HepG2 (cell line): ENCODE results near the gene NCOA7. TPM values are rescaled to one million over a fixed set of nuclear protein-coding genes. Genes with fewer than 3 reads are reported as not detected.

Experiments used
- CBX2 ChIP-seq, 2 experiments: fragments of 200-600 bp in 1 of 2; sonication (generic); formaldehyde crosslinking in 1 of 2; IDR thresholded peaks; 2 replicates each; pipeline versions ENCODE4 v1.7.0 to v1.8.1; 2018 to 2022; ENCODE audit warnings: low read depth in 2 of 2, low read length in 1 of 2, mild to moderate bottlenecking in 1 of 2, missing genetic modification reagents in 1 of 2
- CREB1 ChIP-seq, 2 experiments: fragments of 450-650 bp in 1 of 2; IDR thresholded peaks; 2 replicates each; pipeline ENCODE4 v1.6.1; 2016 to 2017; ENCODE audit warnings: control low read depth in 1 of 2, mild to moderate bottlenecking in 1 of 2, missing compliant biosample characterization in 1 of 2, missing genetic modification characterization in 1 of 2
- CREM ChIP-seq, 2 experiments: sonication (generic) in 1 of 2; formaldehyde crosslinking in 1 of 2; IDR thresholded peaks; 2 replicates each; pipeline versions ENCODE4 v1.4.0 to v1.6.1; 2016 to 2020; ENCODE audit warnings: antibody characterized with exemption in 1 of 2, mild to moderate bottlenecking in 1 of 2, missing genetic modification reagents in 1 of 2
- DNMT1 ChIP-seq: sonication (generic); formaldehyde crosslinking; IDR thresholded peaks from 2 replicates; pipeline ENCODE4 v1.5.1; 2020; ENCODE audit warnings: mild to moderate bottlenecking, missing genetic modification reagents
- KLF9 ChIP-seq: IDR thresholded peaks from 2 replicates; pipeline ENCODE4 v1.6.1; 2016; ENCODE audit warnings: low read depth
- MBD4 ChIP-seq: IDR thresholded peaks from 2 replicates; pipeline ENCODE4 v1.6.1; 2012; ENCODE audit warnings: low read length, inconsistent platforms, borderline replicate concordance
- MTF2 ChIP-seq: sonication (generic); formaldehyde crosslinking; IDR thresholded peaks from 2 replicates; pipeline ENCODE4 v1.5.0; 2020; ENCODE audit warnings: missing genetic modification reagents, borderline replicate concordance
- MZF1 ChIP-seq: sonication (generic); formaldehyde crosslinking; IDR thresholded peaks from 2 replicates; pipeline ENCODE4 v1.8.1; 2023; ENCODE audit warnings: mild to moderate bottlenecking, missing genetic modification reagents, borderline replicate concordance
- NFE2 ChIP-seq: sonication (generic); formaldehyde crosslinking; IDR thresholded peaks from 2 replicates; pipeline ENCODE4 v1.4.0; 2020; ENCODE audit warnings: missing genetic modification reagents
- NR2F2 ChIP-seq: IDR thresholded peaks from 2 replicates; pipeline ENCODE4 v1.6.1; 2012; ENCODE audit warnings: low read depth, inconsistent platforms, borderline replicate concordance
- RXRA ChIP-seq: sonication (generic); formaldehyde crosslinking; IDR thresholded peaks from 2 replicates; pipeline ENCODE4 v1.5.1; 2020; ENCODE audit warnings: missing genetic modification reagents
- SMAD1 ChIP-seq: sonication (generic); formaldehyde crosslinking; IDR thresholded peaks from 2 replicates; pipeline ENCODE4 v1.4.0; 2020; ENCODE audit warnings: missing genetic modification reagents, low read depth, mild to moderate bottlenecking, borderline replicate concordance
- TAF15 ChIP-seq: fragments of 200-400 bp; formaldehyde crosslinking; IDR thresholded peaks from one replicate; pipeline ENCODE4 v1.6.1; 2018; ENCODE audit warnings: mild to moderate bottlenecking, low read depth, low read length; ENCODE audit not compliant: poor library complexity, severe bottlenecking
- TBX2 ChIP-seq: sonication (generic); formaldehyde crosslinking; IDR thresholded peaks from 2 replicates; pipeline ENCODE4 v1.5.0; 2020; ENCODE audit warnings: missing genetic modification reagents, mild to moderate bottlenecking, borderline replicate concordance
- ZFP36L1 ChIP-seq: sonication (generic); formaldehyde crosslinking; IDR thresholded peaks from 2 replicates; pipeline ENCODE4 v1.8.0; 2022; ENCODE audit warnings: mild to moderate bottlenecking, missing genetic modification reagents, moderate library complexity
- ZNF331 ChIP-seq: sonication (generic); formaldehyde crosslinking; IDR thresholded peaks from 2 replicates; pipeline ENCODE4 v1.4.0; 2020; ENCODE audit warnings: missing genetic modification reagents
- ZNF510 ChIP-seq: sonication (generic); formaldehyde crosslinking; IDR thresholded peaks from 2 replicates; pipeline ENCODE4 v1.4.0; 2020; ENCODE audit warnings: low read depth, mild to moderate bottlenecking, missing genetic modification reagents
- ZNF747 ChIP-seq: sonication (generic); formaldehyde crosslinking; IDR thresholded peaks from 2 replicates; pipeline ENCODE4 v1.8.1; 2023; ENCODE audit warnings: missing genetic modification reagents, mild to moderate bottlenecking, borderline replicate concordance
- polyA plus RNA-seq, 8 experiments: library from polyadenylated mRNA; depleted of rRNA in 3 of 8; stranded (reverse) in 7 of 8; unstranded in 1 of 8; fragments of >200 nt; fragmentation: Illumina TruSeq in 4 of 8; extraction: Trizol in 4 of 8; gene quantifications; 2 replicates each; pipeline versions ENCODE4 v1.2.1 to v1.2.3, GENCODE V29; 2011 to 2016; ENCODE audit warnings: low read depth in 4 of 8, missing spikeins in 1 of 8, mixed read lengths in 1 of 8; ENCODE audit not compliant: insufficient read depth in 1 of 8
- total RNA-seq, 5 experiments: library from RNA; depleted of rRNA; stranded (reverse); fragments of >200 nt; fragmentation: Illumina TruSeq; extraction: Trizol; gene quantifications; 2 replicates each; pipeline ENCODE4 v1.2.3, GENCODE V29; 2016; ENCODE audit warnings: low read depth in 1 of 5
- TF ChIP-seq, protein P1 (sequence below): IDR thresholded peaks from 2 replicates; pipeline ENCODE4 v1.4.0; 2020; ENCODE audit warnings: mild to moderate bottlenecking, missing genetic modification reagents
- TF ChIP-seq, protein P2 (sequence below): sonication (generic); formaldehyde crosslinking; IDR thresholded peaks from 2 replicates; pipeline ENCODE4 v1.8.0; 2022; ENCODE audit warnings: missing genetic modification reagents, mild to moderate bottlenecking, moderate library complexity, borderline replicate concordance
- TF ChIP-seq, protein P3 (sequence below): sonication (generic); formaldehyde crosslinking; IDR thresholded peaks from 2 replicates; pipeline ENCODE4 v1.8.0; 2022; ENCODE audit warnings: mild to moderate bottlenecking, missing genetic modification reagents, moderate library complexity
- TF ChIP-seq, protein P4 (sequence below): sonication (generic); formaldehyde crosslinking; IDR thresholded peaks from 2 replicates; pipeline ENCODE4 v1.5.0; 2020; ENCODE audit warnings: missing genetic modification reagents

NCOA7 gene
- total and polyA plus RNA-seq, 2 of the 13 experiments (the other 11 are each of a cell fraction or from before 2014, with no cell fraction given), result 13.6 to 20.8 TPM

DNA sequence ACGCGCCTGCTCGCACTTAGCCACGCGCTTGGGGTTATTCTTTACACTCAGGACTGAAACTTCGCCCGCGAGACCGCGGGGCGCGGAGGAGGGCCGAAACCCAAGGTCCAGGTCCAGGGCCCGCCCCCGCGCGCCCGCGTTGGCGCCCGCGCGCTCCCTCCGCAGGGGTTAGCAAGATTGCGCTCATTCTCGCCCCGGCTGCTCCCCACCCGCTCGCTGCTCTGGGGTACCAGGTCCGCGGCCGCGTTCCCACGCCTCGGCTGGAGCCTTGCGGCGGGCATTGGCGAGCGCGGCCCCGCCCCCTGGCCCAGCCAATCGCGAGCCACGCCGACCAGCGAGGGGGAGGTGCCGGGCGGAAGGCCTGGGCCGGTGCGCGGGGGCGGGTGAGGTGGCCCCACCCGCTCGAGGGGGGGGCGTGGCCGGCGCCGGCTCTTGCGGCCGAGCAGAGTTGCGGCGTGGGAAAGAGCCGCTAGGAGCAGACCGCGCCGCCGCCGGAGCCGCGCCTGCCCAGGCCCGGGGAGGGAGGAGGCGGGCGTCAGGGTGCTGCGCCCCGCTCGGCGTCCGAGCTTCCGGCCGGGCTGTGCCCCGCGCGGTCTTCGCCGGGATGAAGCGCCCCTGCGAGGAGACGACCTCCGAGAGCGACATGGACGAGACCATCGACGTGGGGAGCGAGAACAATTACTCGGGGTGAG, 41.4 kb upstream of the NCOA7 start, which contains the start of gene HEY2 (continued):
- TF ChIP-seq MZF1 (no peak), TBX2 (CRISPR knock-in tag) (no peak; the same call in 1 of the 2 replicates), ZNF331 (no peak), ZNF510 (CRISPR knock-in tag) (no peak), NR2F2 (no peak), NFE2 (no peak), CREB1 (IDR thresholded peaks at IDR 0.05) (no peak), CREB1 (CRISPR knock-in tag; IDR thresholded peaks at IDR 0.05) (no peak), TAF15 (no peak), CBX2 (IDR thresholded peaks at IDR 0.05; ENCODE audit: low read depth, low read length) (no peak), CBX2 (CRISPR knock-in tag; IDR thresholded peaks at IDR 0.05; ENCODE audit: low read depth) (peak; percentile 96), SMAD1 (CRISPR knock-in tag) (no peak), ZFP36L1 (CRISPR knock-in tag) (no peak), DNMT1 (CRISPR knock-in tag) (no peak), MTF2 (no peak; the same call in 1 of the 2 replicates), KLF9 (CRISPR knock-in tag) (no peak), MBD4 (no peak), RXRA (no peak), CREM (IDR thresholded peaks at IDR 0.05) (no peak), CREM (CRISPR knock-in tag; IDR thresholded peaks at IDR 0.05) (no peak), ZNF747 (CRISPR knock-in tag) (no peak)
- TF ChIP-seq, protein P1, sequence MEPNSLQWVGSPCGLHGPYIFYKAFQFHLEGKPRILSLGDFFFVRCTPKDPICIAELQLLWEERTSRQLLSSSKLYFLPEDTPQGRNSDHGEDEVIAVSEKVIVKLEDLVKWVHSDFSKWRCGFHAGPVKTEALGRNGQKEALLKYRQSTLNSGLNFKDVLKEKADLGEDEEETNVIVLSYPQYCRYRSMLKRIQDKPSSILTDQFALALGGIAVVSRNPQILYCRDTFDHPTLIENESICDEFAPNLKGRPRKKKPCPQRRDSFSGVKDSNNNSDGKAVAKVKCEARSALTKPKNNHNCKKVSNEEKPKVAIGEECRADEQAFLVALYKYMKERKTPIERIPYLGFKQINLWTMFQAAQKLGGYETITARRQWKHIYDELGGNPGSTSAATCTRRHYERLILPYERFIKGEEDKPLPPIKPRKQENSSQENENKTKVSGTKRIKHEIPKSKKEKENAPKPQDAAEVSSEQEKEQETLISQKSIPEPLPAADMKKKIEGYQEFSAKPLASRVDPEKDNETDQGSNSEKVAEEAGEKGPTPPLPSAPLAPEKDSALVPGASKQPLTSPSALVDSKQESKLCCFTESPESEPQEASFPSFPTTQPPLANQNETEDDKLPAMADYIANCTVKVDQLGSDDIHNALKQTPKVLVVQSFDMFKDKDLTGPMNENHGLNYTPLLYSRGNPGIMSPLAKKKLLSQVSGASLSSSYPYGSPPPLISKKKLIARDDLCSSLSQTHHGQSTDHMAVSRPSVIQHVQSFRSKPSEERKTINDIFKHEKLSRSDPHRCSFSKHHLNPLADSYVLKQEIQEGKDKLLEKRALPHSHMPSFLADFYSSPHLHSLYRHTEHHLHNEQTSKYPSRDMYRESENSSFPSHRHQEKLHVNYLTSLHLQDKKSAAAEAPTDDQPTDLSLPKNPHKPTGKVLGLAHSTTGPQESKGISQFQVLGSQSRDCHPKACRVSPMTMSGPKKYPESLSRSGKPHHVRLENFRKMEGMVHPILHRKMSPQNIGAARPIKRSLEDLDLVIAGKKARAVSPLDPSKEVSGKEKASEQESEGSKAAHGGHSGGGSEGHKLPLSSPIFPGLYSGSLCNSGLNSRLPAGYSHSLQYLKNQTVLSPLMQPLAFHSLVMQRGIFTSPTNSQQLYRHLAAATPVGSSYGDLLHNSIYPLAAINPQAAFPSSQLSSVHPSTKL (CRISPR knock-in tag), result peak; percentile 9; the same call in 1 of the 2 replicates
- TF ChIP-seq, protein P2, sequence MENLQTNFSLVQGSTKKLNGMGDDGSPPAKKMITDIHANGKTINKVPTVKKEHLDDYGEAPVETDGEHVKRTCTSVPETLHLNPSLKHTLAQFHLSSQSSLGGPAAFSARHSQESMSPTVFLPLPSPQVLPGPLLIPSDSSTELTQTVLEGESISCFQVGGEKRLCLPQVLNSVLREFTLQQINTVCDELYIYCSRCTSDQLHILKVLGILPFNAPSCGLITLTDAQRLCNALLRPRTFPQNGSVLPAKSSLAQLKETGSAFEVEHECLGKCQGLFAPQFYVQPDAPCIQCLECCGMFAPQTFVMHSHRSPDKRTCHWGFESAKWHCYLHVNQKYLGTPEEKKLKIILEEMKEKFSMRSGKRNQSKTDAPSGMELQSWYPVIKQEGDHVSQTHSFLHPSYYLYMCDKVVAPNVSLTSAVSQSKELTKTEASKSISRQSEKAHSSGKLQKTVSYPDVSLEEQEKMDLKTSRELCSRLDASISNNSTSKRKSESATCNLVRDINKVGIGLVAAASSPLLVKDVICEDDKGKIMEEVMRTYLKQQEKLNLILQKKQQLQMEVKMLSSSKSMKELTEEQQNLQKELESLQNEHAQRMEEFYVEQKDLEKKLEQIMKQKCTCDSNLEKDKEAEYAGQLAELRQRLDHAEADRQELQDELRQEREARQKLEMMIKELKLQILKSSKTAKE (CRISPR knock-in tag), result no peak; the same call in 1 of the 2 replicates
- TF ChIP-seq, protein P3, sequence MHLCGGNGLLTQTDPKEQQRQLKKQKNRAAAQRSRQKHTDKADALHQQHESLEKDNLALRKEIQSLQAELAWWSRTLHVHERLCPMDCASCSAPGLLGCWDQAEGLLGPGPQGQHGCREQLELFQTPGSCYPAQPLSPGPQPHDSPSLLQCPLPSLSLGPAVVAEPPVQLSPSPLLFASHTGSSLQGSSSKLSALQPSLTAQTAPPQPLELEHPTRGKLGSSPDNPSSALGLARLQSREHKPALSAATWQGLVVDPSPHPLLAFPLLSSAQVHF, result peak; percentile 39; the same call in 1 of the 2 replicates
- TF ChIP-seq, protein P4, sequence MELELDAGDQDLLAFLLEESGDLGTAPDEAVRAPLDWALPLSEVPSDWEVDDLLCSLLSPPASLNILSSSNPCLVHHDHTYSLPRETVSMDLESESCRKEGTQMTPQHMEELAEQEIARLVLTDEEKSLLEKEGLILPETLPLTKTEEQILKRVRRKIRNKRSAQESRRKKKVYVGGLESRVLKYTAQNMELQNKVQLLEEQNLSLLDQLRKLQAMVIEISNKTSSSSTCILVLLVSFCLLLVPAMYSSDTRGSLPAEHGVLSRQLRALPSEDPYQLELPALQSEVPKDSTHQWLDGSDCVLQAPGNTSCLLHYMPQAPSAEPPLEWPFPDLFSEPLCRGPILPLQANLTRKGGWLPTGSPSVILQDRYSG, result 0 out of 2 replicates have a peak, but pooled peaks have one; percentile 47
